Psoas muscle (tissue), 8 donors: ENCODE results near the gene SSPN. TPM values are rescaled to one million over a fixed set of nuclear protein-coding genes. Genes with fewer than 3 reads are reported as not detected.
A peak's percentile ranks its signal among the peaks of the same experiment; 100 is the strongest.

Source experiments
- ATAC-seq, 4 donors: fragments of 200-7000 bp; cut with Tn5 transposase; one replicate each; pipeline ENCODE4 v1.9.1; 2020; ENCODE audit warnings: moderate library complexity in 3 of 4, mild to moderate bottlenecking in 2 of 4
- DNase-seq, 2 donors: peaks; one replicate each; pipeline ENCODE4 v3.0.0-alpha.2; 2020
- H3K27ac ChIP-seq: fragments of 200-600 bp; one replicate; pipeline ENCODE4 v1.8.0; 2022
- H3K27me3 ChIP-seq, 3 donors: fragments of 200-600 bp in 1 of 3; one replicate each; pipeline versions ENCODE4 v1.6.1 to v1.8.0; 2013 to 2022; ENCODE audit warnings: low read length in 2 of 3, mild to moderate bottlenecking in 2 of 3, moderate library complexity in 1 of 3; ENCODE audit not compliant: insufficient read depth in 3 of 3
- H3K36me3 ChIP-seq, 2 donors: fragments of 200-600 bp in 1 of 2; one replicate each; pipeline versions ENCODE4 v1.6.1 to v1.8.0; 2013 to 2022; ENCODE audit warnings: low read depth in 1 of 2, mild to moderate bottlenecking in 1 of 2, moderate library complexity in 1 of 2; ENCODE audit not compliant: insufficient read depth in 1 of 2
- H3K4me1 ChIP-seq: fragments of 200-600 bp; one replicate; pipeline ENCODE4 v1.8.0; 2022
- H3K4me3 ChIP-seq: fragments of 200-600 bp; one replicate; pipeline ENCODE4 v1.8.0; 2022; ENCODE audit warnings: mild to moderate bottlenecking
- H3K9me3 ChIP-seq: fragments of 200-600 bp; one replicate; pipeline ENCODE4 v1.8.0; 2022
- WGBS, 3 donors: extraction: QIAGEN DNeasy Blood & Tissue Kit; methylation state at CpG; one replicate each; pipeline versions ENCODE4 v1.1.6 to v1.1.7; 2013; 5-methylcytosine and 5-hydroxymethylcytosine counted together
- intact Hi-C, 2 donors: fragments of 100-400 bp; cut with DNase I; formaldehyde crosslinking; loops; one replicate each; pipeline versions ENCODE4 v1.11.0 to v1.14.2; 2022
- polyA plus RNA-seq, 3 donors: library from polyadenylated mRNA; stranded (reverse); fragments of 200-250 nt; gene quantifications; one replicate each; pipeline ENCODE4 v1.2.3, GENCODE V29; 2013
- total RNA-seq, 4 donors: library from RNA; stranded (reverse); fragmentation: NEBNext Ultra II Directional in 2 of 4; extraction: Animal tissue kit (Norgen Biotek cat#: 25700) in 2 of 4; gene quantifications; one replicate each; pipeline versions ENCODE4 v1.2.1 to v1.2.4, GENCODE V29; 2021 to 2023
- TF ChIP-seq, protein P1 (sequence below): fragments of 200-600 bp; IDR thresholded peaks from one replicate; pipeline ENCODE4 v1.8.0; 2022; ENCODE audit warnings: antibody characterized with exemption
- donor health status: healthy with polysubstance abuse.
- donor health status: DM: no; HTN: no; CAD: no; lungs with moderate emphysema.
- donor health status: Bipolar disorder and iron deficiency.
- donor health status: healthy.
- donor health status: DM: yes; HTN: yes; CAD: no.
- donor health status: DM: no; HTN: no; CAD: no.
- donor health status: DM: no; HTN: no; CAD: no.
- donor health status: DM: yes; HTN: yes; CAD: no.

The SSPN gene
- total and polyA plus RNA-seq, 7 donors, result 8.3 to 88.7 (median 45.4) TPM

DNA sequence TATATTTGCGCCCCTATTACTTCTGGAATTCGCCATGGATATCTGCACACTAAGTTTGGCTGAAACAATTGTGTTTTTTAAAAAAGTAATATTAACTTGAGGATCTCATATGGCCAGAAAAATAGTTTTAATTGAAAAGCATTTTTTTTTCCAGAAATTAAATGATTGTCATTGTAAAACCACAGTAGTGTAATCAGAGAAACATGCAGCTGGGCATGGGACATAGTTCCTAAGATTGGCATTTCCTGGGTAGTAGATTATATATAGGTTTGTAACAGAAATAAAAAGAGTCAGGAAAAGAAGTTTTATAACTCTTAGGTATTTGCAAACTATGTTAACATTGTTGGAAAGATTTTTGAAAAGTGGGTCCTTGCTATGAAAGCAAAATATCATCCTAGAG is 17.6 kb downstream of the SSPN start:
- Histone ChIP-seq H3K27ac (no peak overlapping the region), H3K9me3 (no peaks in the 10 kb centered on the region), H3K4me1 (peaks cover 6% of the 10 kb centered on the region), H3K36me3 (no peaks in the 10 kb centered on the region), H3K4me3 (no peak overlapping the region), H3K27me3 (no peaks in the 10 kb centered on the region)
- ATAC-seq (no peak), DNase-seq (no peak)
- intact Hi-C loops, result no loop called here
- 96 to 98% (median 97%) methylated on average over 2 of the region's 2 CpGs for WGBS, 3 donors
- TF ChIP-seq, protein P1, sequence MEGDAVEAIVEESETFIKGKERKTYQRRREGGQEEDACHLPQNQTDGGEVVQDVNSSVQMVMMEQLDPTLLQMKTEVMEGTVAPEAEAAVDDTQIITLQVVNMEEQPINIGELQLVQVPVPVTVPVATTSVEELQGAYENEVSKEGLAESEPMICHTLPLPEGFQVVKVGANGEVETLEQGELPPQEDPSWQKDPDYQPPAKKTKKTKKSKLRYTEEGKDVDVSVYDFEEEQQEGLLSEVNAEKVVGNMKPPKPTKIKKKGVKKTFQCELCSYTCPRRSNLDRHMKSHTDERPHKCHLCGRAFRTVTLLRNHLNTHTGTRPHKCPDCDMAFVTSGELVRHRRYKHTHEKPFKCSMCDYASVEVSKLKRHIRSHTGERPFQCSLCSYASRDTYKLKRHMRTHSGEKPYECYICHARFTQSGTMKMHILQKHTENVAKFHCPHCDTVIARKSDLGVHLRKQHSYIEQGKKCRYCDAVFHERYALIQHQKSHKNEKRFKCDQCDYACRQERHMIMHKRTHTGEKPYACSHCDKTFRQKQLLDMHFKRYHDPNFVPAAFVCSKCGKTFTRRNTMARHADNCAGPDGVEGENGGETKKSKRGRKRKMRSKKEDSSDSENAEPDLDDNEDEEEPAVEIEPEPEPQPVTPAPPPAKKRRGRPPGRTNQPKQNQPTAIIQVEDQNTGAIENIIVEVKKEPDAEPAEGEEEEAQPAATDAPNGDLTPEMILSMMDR, result no peak

DNA sequence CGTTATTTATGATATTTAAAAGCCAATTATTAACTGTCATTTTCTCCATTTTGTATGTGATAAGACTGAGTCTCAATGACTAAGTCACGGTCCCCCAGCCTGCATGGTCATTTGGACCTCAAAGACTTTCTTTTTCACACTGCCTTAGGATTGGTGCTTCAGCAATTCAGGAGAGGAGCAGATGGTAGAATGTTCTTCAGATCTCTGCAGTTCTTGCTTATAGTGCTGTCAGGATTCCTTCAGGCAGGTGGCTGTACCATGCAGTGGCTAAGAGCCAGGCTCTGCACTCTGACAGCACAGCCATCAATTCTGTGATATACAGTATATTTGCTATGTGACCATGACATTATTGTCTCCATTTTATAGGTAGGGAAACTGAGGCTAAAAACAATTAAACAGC is 18.7 kb downstream of the SSPN start:
- WGBS, 3 donors, result 72 to 83% (median 72%) methylated on average over 2 of the region's 2 CpGs
- Histone ChIP-seq H3K27ac (no peak overlapping the region), H3K4me1 (peaks cover 2% of the 10 kb centered on the region), H3K9me3 (no peaks in the 10 kb centered on the region), H3K36me3 (no peaks in the 10 kb centered on the region), H3K27me3 (no peaks in the 10 kb centered on the region), H3K4me3 (no peak overlapping the region)
- ATAC-seq (no peak), DNase-seq (no peak)
- intact Hi-C loops, result no loop called here
- TF ChIP-seq, protein P1, result no peak

DNA sequence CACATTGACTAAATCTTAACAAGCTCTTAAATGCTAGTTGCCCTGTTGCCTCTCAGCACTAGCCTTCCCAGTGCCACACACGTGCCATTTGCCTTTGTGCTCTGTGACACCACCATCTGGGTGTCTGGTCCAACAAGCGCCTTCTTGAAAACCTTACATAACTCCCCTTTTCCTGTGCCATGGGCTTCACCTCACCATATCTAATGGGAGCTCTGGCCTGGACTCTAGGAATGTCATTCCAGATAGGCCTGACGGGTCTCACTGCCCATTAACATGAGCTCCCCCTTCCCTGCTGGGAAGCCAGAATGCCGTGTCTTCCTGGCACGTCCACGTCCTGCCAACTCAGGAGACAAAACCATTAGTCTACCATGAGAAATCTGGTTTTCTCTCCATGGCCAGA is 24.4 kb downstream of the SSPN start:
- TF ChIP-seq, protein P1, result no peak
- whole genome bisulfite sequencing, 3 donors, result 54 to 80% (median 64%) methylated on average over 6 of the region's 6 CpGs
- Histone ChIP-seq H3K4me1 (no peaks in the 10 kb centered on the region), H3K9me3 (no peaks in the 10 kb centered on the region), H3K27me3 (no peaks in the 10 kb centered on the region), H3K27ac (no peak overlapping the region), H3K4me3 (no peak overlapping the region), H3K36me3 (peaks cover 0 to 8% of the 10 kb centered on the region in 2 donors)
- DNase-seq (no peak), ATAC-seq (peak in 1 of 4 donors; percentile 37)
- intact Hi-C loops, result no loop called here

DNA sequence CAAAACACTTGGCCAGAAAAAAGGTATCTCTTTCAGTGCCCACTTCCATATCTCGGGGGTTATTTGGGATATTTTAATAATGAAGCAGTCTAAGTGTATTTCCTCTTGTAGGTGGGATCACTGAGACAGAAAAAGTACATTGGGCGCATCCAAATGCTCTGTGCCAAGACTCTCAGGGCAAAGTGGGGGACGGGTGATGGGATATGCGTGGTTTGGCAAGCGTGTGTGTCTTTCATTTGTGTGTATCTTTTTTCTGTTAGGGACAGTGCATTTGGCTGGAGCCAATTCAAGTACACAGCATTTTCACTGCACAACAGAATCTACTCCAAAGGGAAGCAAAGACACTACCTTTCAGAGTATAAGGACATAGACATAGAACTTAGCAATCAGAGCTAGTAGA is 29.3 kb downstream of the SSPN start:
- WGBS, 3 donors, result 68 to 88% (median 78%) methylated on average over 5 of the region's 5 CpGs
- H3K27ac ChIP-seq, result no peak overlapping the region
- H3K27me3 ChIP-seq, result no peaks in the 10 kb centered on the region
- TF ChIP-seq, protein P1, result no peak
- H3K4me1 ChIP-seq, result no peaks in the 10 kb centered on the region
- intact Hi-C loops, result no loop called here
- H3K36me3 ChIP-seq, result peaks cover 0 to 13% of the 10 kb centered on the region in 2 donors
- H3K9me3 ChIP-seq, result no peaks in the 10 kb centered on the region
- H3K4me3 ChIP-seq, result no peak overlapping the region
- no peak for DNase-seq
- no peak for ATAC-seq

DNA sequence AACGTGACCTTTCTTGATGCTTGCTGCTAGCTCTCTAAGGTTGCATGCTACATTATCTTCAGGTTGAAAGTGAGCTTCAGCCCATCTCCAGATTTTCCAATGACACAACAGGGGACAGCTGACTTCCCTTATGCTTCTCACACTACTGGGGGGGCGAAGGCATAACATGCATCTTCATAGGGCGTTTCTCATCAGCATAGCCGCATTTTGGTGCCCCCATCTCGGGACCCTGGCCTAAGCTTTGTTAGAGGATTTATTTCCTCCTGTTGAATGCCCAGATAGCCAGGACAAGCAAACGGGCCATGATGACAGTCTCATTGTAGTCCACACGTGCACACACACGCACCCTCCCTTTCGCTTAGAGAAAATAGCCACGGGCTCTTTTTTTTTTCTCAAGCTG is 30.7 kb downstream of the SSPN start:
- TF ChIP-seq, protein P1, result no peak
- WGBS, 3 donors, result 50 to 67% (median 51%) methylated on average over 10 of the region's 10 CpGs
- no peaks in the 10 kb centered on the region for H3K9me3 ChIP-seq
- H3K36me3 ChIP-seq, result peaks cover 0 to 19% of the 10 kb centered on the region in 2 donors
- ATAC-seq (peak in 3 of 4 donors; percentile 13 to 45 (median 17)), DNase-seq (no peak)
- intact Hi-C loops, result no loop called here
- H3K4me3 ChIP-seq, result peak overlapping the region; percentile 63
- no peaks in the 10 kb centered on the region for H3K4me1 ChIP-seq
- H3K27ac ChIP-seq, result no peak overlapping the region
- no peaks in the 10 kb centered on the region for H3K27me3 ChIP-seq
